ENCODE measurements around the gene IRAK1.
A peak's percentile ranks its signal among the peaks of the same experiment; 100 is the strongest.

IRAK1 gene

DNA sequence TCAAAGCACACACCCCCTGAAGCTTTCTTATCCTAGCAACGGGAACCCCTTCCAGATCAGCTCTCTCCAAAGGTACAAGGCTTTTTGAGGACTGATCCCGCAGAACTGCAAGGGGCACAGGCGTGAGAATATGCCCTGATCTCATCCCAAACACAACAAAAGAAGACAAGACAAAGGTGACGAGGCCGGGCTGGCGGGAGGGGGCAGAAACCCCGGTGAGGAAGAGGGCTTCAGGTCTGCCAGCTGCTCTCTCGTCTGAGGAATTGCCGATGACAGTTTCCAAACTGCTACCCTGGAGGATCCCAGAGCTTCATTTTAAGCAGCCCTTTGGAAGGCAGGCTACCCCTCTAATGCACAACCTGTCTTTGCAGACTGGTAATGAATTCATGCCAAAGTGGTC lies 51.4 kb downstream of the IRAK1 start:
- Histone ChIP-seq H3K9me3 (ENCODE audit: insufficient read depth, low read length, severe bottlenecking) (no peaks in the 10 kb centered on the region), H3K4me2 (ENCODE audit: insufficient read depth, low read length) (peak overlapping the region; percentile 67), H3K79me2 (ENCODE audit: insufficient read depth, low read length) (peaks cover 85% of the 10 kb centered on the region), H3K27ac (ENCODE audit: low read length) (peak overlapping the region; percentile 96), H3K4me3 (ENCODE audit: low read depth in 1 of 2, low read length in 2 of 2) (peak overlapping the region; percentile 57 to 90; a peak in 3 of 4 replicates), H3K9ac (ENCODE audit: low read depth, low read length) (peak overlapping the region; percentile 99), H3K36me3 (ENCODE audit: insufficient read depth, low read length) (peaks cover 64% of the 10 kb centered on the region), H4K20me1 (ENCODE audit: insufficient read depth, low read length) (peaks cover 66% of the 10 kb centered on the region), H2AFZ (ENCODE audit: low read depth, low read length) (no peak overlapping the region), H3K27me3 (ENCODE audit: insufficient read depth, low read length, poor library complexity) (no peaks in the 10 kb centered on the region), H3K4me1 (ENCODE audit: insufficient read depth, low read length) (peaks cover 35% of the 10 kb centered on the region)
- ATAC-seq (ENCODE audit: insufficient read depth, low read depth): no peak
- TF ChIP-seq, protein P1, sequence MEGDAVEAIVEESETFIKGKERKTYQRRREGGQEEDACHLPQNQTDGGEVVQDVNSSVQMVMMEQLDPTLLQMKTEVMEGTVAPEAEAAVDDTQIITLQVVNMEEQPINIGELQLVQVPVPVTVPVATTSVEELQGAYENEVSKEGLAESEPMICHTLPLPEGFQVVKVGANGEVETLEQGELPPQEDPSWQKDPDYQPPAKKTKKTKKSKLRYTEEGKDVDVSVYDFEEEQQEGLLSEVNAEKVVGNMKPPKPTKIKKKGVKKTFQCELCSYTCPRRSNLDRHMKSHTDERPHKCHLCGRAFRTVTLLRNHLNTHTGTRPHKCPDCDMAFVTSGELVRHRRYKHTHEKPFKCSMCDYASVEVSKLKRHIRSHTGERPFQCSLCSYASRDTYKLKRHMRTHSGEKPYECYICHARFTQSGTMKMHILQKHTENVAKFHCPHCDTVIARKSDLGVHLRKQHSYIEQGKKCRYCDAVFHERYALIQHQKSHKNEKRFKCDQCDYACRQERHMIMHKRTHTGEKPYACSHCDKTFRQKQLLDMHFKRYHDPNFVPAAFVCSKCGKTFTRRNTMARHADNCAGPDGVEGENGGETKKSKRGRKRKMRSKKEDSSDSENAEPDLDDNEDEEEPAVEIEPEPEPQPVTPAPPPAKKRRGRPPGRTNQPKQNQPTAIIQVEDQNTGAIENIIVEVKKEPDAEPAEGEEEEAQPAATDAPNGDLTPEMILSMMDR (IDR thresholded peaks at IDR 0.05; ENCODE audit: borderline replicate concordance, extremely low read depth, low read length, poor library complexity, severe bottlenecking): no peak
- TF ChIP-seq EZH2 (IDR thresholded peaks at IDR 0.05; ENCODE audit: borderline replicate concordance, low read depth, low read length, severe bottlenecking): no peak
- DNase-seq: no peak

DNA sequence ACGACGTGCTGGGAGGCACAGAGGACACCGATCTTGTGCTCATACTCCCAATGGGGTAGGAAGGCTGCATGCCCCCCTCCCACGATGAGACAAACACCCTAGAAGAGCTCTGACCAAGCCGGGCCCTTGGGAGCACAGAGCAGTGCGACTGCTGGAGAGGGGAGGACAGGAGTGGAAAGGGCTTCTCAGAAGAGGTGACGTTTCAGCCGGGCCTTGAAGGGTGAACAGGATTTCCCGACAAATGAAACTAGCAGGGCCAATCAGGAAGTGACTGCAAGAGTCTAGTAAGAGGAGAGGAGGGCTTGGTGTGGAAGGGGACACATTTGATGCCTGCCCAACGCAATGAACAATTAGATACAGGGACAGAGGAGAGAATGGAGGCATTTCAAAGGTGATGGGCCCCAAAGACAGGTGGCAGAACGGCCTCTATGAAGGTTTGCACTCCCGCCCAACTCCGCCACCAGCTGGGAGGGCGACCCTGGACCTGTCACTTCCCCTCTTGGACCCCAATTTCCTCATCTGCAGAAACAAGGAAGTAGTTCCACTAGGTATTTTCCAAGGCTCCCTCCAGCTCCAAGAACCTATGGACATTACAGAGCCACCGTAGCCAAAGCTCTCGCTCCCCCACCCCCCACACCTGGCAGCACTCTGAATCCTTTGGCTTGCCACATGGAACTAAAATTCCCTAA lies 52.0 kb downstream of the IRAK1 start:
- Histone ChIP-seq H3K9ac (ENCODE audit: low read depth, low read length) (peak overlapping the region; percentile 99), H3K27me3 (ENCODE audit: insufficient read depth, low read length, poor library complexity) (no peaks in the 10 kb centered on the region), H3K79me2 (ENCODE audit: insufficient read depth, low read length) (peaks cover 87% of the 10 kb centered on the region), H3K4me3 (ENCODE audit: low read depth in 1 of 2, low read length in 2 of 2) (peak overlapping the region in 1 of 2 experiments; percentile 90; a peak in 3 of 4 replicates), H2AFZ (ENCODE audit: low read depth, low read length) (no peak overlapping the region), H3K27ac (ENCODE audit: low read length) (peak overlapping the region; percentile 96), H3K36me3 (ENCODE audit: insufficient read depth, low read length) (peaks cover 70% of the 10 kb centered on the region), H3K4me2 (ENCODE audit: insufficient read depth, low read length) (peak overlapping the region; percentile 67), H3K4me1 (ENCODE audit: insufficient read depth, low read length) (peaks cover 33% of the 10 kb centered on the region), H4K20me1 (ENCODE audit: insufficient read depth, low read length) (peaks cover 72% of the 10 kb centered on the region), H3K9me3 (ENCODE audit: insufficient read depth, low read length, severe bottlenecking) (no peaks in the 10 kb centered on the region)
- no peak for ATAC-seq (ENCODE audit: insufficient read depth, low read depth)
- TF ChIP-seq EZH2 (IDR thresholded peaks at IDR 0.05; ENCODE audit: borderline replicate concordance, low read depth, low read length, severe bottlenecking): no peak
- TF ChIP-seq, protein P1 (IDR thresholded peaks at IDR 0.05; ENCODE audit: borderline replicate concordance, extremely low read depth, low read length, poor library complexity, severe bottlenecking): no peak
- no peak for DNase-seq

DNA sequence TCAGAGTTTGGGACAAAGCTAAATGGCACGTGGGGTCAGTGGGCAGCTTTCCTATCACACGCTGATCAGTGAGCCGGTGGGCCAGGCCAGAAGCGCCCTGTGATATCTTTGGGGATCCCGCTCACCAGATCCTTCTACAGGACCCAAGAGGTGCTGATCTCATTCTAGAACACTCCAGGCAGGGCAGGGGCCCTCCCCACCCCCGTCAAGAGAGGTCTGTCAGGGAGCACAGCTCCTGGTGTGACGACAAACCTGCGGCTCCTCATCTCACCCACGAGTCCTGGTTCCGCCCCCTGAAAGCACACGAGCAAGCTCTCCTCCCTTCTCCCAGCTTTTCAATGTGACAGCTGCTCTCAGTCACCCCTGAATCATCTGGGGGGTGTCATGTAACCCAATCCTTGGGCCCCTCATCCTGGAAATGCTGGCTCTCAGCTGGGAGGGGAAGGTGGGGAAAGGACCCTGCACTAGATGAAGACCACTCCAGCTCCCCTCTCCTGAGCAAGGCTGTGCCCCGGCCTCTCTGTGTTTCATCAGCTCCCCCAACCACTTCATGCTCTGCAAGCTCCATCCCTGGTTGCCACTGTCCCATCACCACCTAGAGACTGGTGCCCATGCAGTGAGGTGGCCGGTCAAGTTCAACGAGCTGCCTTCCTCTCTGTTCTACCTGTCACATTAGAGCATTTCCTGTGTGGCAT lies 52.7 kb downstream of the IRAK1 start:
- no peaks in the 10 kb centered on the region for H3K27me3 ChIP-seq (ENCODE audit: insufficient read depth, low read length, poor library complexity)
- H3K9ac ChIP-seq (ENCODE audit: low read depth, low read length): peak overlapping the region; percentile 99; the same call in 1 of the 2 replicates

More for the DNA sequence above, 52.7 kb downstream of the IRAK1 start:
- peaks cover 79% of the 10 kb centered on the region for H4K20me1 ChIP-seq (ENCODE audit: insufficient read depth, low read length)
- H3K4me3 ChIP-seq (ENCODE audit: low read depth in 1 of 2, low read length in 2 of 2): peak overlapping the region in 1 of 2 experiments; percentile 90; a peak in 2 of 4 replicates
- H2AFZ ChIP-seq (ENCODE audit: low read depth, low read length): no peak overlapping the region
- peak overlapping the region; percentile 67 for H3K4me2 ChIP-seq (ENCODE audit: insufficient read depth, low read length)
- no peak for TF ChIP-seq EZH2 (IDR thresholded peaks at IDR 0.05; ENCODE audit: borderline replicate concordance, low read depth, low read length, severe bottlenecking)
- TF ChIP-seq, protein P1 (IDR thresholded peaks at IDR 0.05; ENCODE audit: borderline replicate concordance, extremely low read depth, low read length, poor library complexity, severe bottlenecking): no peak
- ATAC-seq (ENCODE audit: insufficient read depth, low read depth): no peak
- DNase-seq: no peak
- H3K27ac ChIP-seq (ENCODE audit: low read length): peak overlapping the region; percentile 96
- H3K36me3 ChIP-seq (ENCODE audit: insufficient read depth, low read length): peaks cover 77% of the 10 kb centered on the region
- H3K4me1 ChIP-seq (ENCODE audit: insufficient read depth, low read length): peaks cover 33% of the 10 kb centered on the region
- H3K79me2 ChIP-seq (ENCODE audit: insufficient read depth, low read length): peaks cover 94% of the 10 kb centered on the region
- no peaks in the 10 kb centered on the region for H3K9me3 ChIP-seq (ENCODE audit: insufficient read depth, low read length, severe bottlenecking)

Data from DND-41 (cell line).